ENCODE results near the gene ZBTB16. TPM values are rescaled to one million over a fixed set of nuclear protein-coding genes. Genes with fewer than 3 reads are reported as not detected.

Gene ZBTB16
- total RNA-seq, 1 donor from 2014 or later: 64.5 TPM

DNA sequence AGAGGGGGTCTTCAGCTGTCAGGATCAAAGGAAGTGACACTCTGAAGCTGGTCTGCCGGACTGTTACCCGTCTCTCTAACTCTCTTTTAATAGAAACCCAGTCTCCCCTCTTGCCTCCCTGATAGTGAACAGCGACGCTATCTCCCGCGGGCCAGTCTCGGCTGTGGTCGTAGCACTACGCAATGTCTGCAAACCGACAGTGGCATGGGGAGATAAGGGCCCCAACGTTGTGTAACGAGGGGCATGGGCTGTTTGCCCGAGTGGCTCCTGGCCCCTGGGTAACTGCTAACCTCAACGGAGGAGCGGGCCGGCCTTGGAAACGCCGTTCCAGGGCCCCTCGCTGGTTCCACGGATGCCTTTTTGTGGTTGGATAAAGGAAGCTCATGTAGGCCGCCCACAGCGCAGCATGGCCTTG, 23.3 kb downstream of the ZBTB16 start:
- no peaks in the 10 kb centered on the region for H3K27me3 ChIP-seq (ENCODE audit: low read depth)
- peak overlapping the region; percentile 39 for H3K4me3 ChIP-seq
- peaks cover 100% of the 10 kb centered on the region for H3K4me1 ChIP-seq
- no peaks in the 10 kb centered on the region for H3K9me3 ChIP-seq (replicated peaks)
- peak overlapping the region; percentile 90 for H3K27ac ChIP-seq (replicated peaks)
- H3K36me3 ChIP-seq: peaks cover 57% of the 10 kb centered on the region
- intact Hi-C loops (cut with micrococcal nuclease): no loop called here
- DNase-seq: peak; percentile 46
- TF ChIP-seq, protein P1, sequence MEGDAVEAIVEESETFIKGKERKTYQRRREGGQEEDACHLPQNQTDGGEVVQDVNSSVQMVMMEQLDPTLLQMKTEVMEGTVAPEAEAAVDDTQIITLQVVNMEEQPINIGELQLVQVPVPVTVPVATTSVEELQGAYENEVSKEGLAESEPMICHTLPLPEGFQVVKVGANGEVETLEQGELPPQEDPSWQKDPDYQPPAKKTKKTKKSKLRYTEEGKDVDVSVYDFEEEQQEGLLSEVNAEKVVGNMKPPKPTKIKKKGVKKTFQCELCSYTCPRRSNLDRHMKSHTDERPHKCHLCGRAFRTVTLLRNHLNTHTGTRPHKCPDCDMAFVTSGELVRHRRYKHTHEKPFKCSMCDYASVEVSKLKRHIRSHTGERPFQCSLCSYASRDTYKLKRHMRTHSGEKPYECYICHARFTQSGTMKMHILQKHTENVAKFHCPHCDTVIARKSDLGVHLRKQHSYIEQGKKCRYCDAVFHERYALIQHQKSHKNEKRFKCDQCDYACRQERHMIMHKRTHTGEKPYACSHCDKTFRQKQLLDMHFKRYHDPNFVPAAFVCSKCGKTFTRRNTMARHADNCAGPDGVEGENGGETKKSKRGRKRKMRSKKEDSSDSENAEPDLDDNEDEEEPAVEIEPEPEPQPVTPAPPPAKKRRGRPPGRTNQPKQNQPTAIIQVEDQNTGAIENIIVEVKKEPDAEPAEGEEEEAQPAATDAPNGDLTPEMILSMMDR (IDR thresholded peaks at IDR 0.05; ENCODE audit: borderline replicate concordance): no peak

DNA sequence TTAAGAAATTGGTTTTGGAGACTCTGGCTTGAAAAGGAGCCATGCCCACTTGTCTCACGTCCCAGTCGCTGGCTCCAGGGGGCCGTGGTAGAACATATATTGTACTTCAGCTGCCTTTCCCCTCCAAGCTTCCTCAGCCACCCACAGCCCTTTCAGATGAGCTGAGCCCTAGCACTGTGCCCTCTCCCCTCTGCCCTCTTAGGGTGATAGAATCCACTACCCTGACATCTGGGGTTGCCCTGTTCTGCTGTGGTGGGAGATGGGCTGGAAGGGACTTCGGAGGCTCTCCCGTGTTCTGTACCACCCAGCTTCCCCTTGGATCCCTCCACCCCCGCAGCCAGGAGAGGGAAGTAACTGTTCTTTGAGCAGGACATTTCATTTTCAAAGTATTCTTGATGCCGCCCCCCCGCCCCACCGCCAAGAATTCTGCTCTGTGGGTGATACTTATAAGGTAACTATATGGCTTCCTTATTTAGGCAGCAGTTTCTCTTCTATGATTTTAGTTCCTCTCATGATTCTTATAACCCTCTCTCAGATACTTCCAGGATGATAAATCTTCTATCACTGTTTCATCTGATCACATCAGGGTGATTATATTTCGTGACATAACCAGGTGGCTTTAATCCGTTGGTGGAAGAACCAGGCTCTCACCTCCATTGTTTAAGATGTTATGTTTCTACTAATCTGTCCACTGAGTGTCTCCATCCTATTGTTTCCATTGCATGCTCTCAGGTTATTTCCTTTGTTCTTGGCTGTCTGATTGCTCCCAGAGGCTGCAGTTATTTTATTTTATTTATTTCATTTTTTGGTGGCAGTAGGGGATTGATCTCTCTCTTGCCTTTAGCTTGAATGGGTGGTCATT, 24.1 kb downstream of the ZBTB16 start:
- intact Hi-C loops (cut with micrococcal nuclease): no loop called here
- Histone ChIP-seq H3K27ac (replicated peaks) (peak overlapping the region; percentile 90), H3K36me3 (peaks cover 55% of the 10 kb centered on the region), H3K4me1 (peaks cover 100% of the 10 kb centered on the region), H3K9me3 (replicated peaks) (no peaks in the 10 kb centered on the region), H3K27me3 (ENCODE audit: low read depth) (no peaks in the 10 kb centered on the region), H3K4me3 (peak overlapping the region; percentile 39)
- TF ChIP-seq, protein P1 (IDR thresholded peaks at IDR 0.05; ENCODE audit: borderline replicate concordance): no peak
- DNase-seq: no peak

DNA sequence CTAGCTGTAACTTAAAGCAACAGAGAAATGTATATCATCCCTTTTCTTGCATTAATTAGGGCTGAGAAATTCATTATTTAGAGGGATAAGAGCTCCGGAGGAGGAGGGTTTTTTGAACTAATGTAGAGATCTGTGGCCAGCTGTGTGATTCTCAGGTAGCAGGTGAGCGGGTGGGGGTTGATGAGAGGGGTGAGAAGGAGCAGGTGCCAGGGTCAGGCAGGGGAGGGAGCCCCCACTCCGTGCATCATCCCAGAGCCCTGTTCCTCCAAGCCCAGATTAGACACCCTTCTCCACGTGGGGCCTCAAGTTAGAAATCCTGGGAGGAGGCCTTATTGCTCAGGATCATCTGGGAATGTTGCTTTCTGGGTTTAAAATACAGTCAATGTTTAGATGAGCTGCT, 24.9 kb downstream of the ZBTB16 start:
- Histone ChIP-seq H3K4me3 (no peak overlapping the region), H3K27me3 (ENCODE audit: low read depth) (no peaks in the 10 kb centered on the region), H3K36me3 (peaks cover 59% of the 10 kb centered on the region), H3K27ac (replicated peaks) (peak overlapping the region; percentile 90), H3K9me3 (replicated peaks) (no peaks in the 10 kb centered on the region), H3K4me1 (peaks cover 100% of the 10 kb centered on the region)
- intact Hi-C loops (cut with micrococcal nuclease): no loop called here
- TF ChIP-seq, protein P1 (IDR thresholded peaks at IDR 0.05; ENCODE audit: borderline replicate concordance): no peak
- DNase-seq: no peak

DNA sequence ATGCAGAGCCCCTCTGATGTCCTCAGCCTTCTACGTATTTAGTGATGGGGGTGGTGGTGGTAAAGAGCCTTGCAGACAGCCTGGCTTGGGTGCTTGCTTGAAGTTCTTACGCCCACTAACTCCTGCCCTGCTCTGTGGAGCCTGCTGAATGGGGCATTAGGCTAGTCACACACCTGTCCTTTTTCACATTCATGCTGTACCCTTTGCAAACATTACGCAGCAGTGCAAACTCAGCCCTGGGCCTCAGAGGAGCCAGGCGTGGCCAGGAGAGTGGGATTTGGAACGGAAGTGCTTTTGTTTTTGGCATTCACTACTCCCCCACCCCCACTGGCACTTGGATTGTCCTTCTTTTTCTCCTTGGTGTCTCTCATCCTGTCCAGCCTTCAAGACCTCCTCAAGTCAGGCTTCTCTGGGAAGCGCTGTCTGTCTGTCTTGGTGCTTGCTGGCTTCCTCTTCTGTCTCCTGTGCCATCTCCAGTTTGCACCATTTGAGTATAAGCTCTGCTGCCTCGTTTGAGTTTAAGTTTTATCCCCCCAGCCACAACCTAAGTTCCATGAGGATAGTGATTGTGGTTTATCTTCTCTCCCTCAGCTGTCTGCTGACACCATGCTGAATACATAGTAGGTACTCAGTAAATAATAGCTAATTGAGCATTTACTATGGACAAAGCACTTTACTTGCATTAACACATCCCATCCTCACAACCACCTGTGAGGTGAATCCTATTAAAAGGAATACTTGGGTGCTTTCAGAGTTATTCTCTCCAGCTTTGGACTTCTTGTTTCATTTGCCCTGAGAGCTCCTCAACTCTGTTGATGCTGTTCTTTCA, 26.7 kb downstream of the ZBTB16 start:
- H3K27me3 ChIP-seq (ENCODE audit: low read depth): no peaks in the 10 kb centered on the region
- H3K36me3 ChIP-seq: peaks cover 64% of the 10 kb centered on the region
- peaks cover 100% of the 10 kb centered on the region for H3K4me1 ChIP-seq
- H3K9me3 ChIP-seq (replicated peaks): no peaks in the 10 kb centered on the region
- peak overlapping the region; percentile 7 for H3K4me3 ChIP-seq
- TF ChIP-seq, protein P1 (IDR thresholded peaks at IDR 0.05; ENCODE audit: borderline replicate concordance): no peak
- H3K27ac ChIP-seq (replicated peaks): peak overlapping the region; percentile 90
- no peak for DNase-seq
- intact Hi-C loops (cut with micrococcal nuclease): no loop called here

DNA sequence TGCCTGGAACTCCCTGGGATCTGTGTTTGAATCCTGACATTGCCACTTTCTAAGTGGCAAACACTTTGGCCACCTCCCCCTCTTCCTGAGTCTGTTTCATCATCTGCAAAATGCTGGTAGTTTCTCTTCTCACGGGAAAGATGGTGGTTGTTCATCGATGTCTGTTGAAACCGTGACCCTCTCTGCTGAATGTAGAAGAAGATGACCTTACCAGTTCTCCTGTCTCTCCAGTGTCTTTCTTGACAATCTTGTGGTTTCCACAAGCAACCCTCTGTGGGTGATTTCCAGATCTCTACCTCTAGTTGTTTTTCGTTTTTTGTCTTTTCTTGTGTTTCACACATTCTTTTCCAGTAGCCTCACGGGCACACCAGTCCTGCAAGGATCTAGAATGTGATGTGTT, 27.5 kb downstream of the ZBTB16 start:
- peaks cover 100% of the 10 kb centered on the region for H3K4me1 ChIP-seq
- peak overlapping the region; percentile 90 for H3K27ac ChIP-seq (replicated peaks)
- intact Hi-C loops (cut with micrococcal nuclease): no loop called here
- H3K9me3 ChIP-seq (replicated peaks): no peaks in the 10 kb centered on the region
- DNase-seq: no peak
- TF ChIP-seq, protein P1 (IDR thresholded peaks at IDR 0.05; ENCODE audit: borderline replicate concordance): no peak
- no peaks in the 10 kb centered on the region for H3K27me3 ChIP-seq (ENCODE audit: low read depth)
- no peak overlapping the region for H3K4me3 ChIP-seq
- peaks cover 64% of the 10 kb centered on the region for H3K36me3 ChIP-seq
